ENCODE data around the gene SMIM5.

DNA sequence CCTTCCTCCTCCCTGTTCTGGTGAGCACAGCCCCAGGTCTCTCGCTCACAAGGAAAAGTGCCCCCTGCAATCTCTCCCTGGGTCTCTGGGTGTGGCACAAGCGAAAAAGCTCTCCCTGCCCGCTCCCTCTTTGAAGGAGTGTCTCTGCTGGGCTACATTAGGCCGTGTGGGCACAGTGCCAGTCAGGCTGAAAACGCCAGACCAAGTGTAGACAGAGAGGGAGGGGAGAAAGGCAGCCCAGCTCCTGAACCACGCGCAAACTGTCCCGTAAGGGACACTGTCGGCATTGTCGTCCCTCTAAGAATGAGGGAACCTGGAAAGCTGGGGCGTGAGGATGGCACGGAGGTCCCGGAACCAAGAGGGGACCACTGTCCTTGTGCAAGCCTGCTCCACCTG is 3.9 kb downstream of the SMIM5 start:
- TF ChIP-seq, protein P1, sequence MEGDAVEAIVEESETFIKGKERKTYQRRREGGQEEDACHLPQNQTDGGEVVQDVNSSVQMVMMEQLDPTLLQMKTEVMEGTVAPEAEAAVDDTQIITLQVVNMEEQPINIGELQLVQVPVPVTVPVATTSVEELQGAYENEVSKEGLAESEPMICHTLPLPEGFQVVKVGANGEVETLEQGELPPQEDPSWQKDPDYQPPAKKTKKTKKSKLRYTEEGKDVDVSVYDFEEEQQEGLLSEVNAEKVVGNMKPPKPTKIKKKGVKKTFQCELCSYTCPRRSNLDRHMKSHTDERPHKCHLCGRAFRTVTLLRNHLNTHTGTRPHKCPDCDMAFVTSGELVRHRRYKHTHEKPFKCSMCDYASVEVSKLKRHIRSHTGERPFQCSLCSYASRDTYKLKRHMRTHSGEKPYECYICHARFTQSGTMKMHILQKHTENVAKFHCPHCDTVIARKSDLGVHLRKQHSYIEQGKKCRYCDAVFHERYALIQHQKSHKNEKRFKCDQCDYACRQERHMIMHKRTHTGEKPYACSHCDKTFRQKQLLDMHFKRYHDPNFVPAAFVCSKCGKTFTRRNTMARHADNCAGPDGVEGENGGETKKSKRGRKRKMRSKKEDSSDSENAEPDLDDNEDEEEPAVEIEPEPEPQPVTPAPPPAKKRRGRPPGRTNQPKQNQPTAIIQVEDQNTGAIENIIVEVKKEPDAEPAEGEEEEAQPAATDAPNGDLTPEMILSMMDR (IDR thresholded peaks at IDR 0.05), result no peak
- no peak for TF ChIP-seq POLR2AphosphoS5 (IDR thresholded peaks at IDR 0.05)
